Measurements from ENCODE around the gene ZNF444.
A peak's percentile ranks its signal among the peaks of the same experiment; 100 is the strongest.

The ZNF444 gene

GRCh38 chr19:56107626-56108351 lies 33.3 kb upstream of the ZNF444 start:
- no peak for DNase-seq

- no peak for DNase-seq
Observed at GRCh38 chr19:56108447-56109195, 32.5 kb upstream of the ZNF444 start.

- no peak for DNase-seq
Observed at GRCh38 chr19:56109226-56109625, 31.9 kb upstream of the ZNF444 start.

- no peak for DNase-seq
Observed at GRCh38 chr19:56110515-56111448, 30.3 kb upstream of the ZNF444 start.

GRCh38 chr19:56111601-56112312 lies 29.3 kb upstream of the ZNF444 start:
- no peak for DNase-seq

GRCh38 chr19:56112313-56112709 lies 28.8 kb upstream of the ZNF444 start:
- no peak for DNase-seq

GRCh38 chr19:56113074-56113632 lies 27.9 kb upstream of the ZNF444 start:
- DNase-seq = no peak

- DNase-seq = peak; percentile 48
Observed at GRCh38 chr19:56114051-56114777, 26.9 kb upstream of the ZNF444 start.

GRCh38 chr19:56114778-56115110 lies 26.3 kb upstream of the ZNF444 start:
- no peak for DNase-seq

- no peak for DNase-seq
Observed at GRCh38 chr19:56115490-56115889, 25.6 kb upstream of the ZNF444 start.

- DNase-seq = no peak
Observed at GRCh38 chr19:56116606-56117005, 24.5 kb upstream of the ZNF444 start.

GRCh38 chr19:56117376-56117884 lies 23.7 kb upstream of the ZNF444 start:
- DNase-seq = no peak

- no peak for DNase-seq
Observed at GRCh38 chr19:56117889-56118288, 23.2 kb upstream of the ZNF444 start.

GRCh38 chr19:56118666-56119581 lies 22.2 kb upstream of the ZNF444 start:
- DNase-seq = no peak

GRCh38 chr19:56119582-56119978 lies 21.5 kb upstream of the ZNF444 start:
- no peak for DNase-seq

- no peak for DNase-seq
Observed at GRCh38 chr19:56120002-56120370, 21.1 kb upstream of the ZNF444 start.

GRCh38 chr19:56120371-56121179 lies 20.5 kb upstream of the ZNF444 start:
- DNase-seq = peak; percentile 54

GRCh38 chr19:56121180-56122167 lies 19.6 kb upstream of the ZNF444 start, which contains the start of gene ZNF787:
ZNF787 (minus strand) TSS chr19:56121295; CDS start chr19:56103217, 18,078 bp downstream.
- DNase-seq = peak; percentile 98
